CD4-positive, alpha-beta T cell treated with Interleukin-4 for 1 hour (primary cell): Measurements from ENCODE around the gene MTA1.

Experiments used
- DNase-seq, 2 donors: peaks; one replicate each; pipeline ENCODE4 v3.0.0-alpha.2; 2020 to 2022

MTA1 gene

GRCh38 chr14:105387530-105387922 is 32.1 kb upstream of the MTA1 start:
- DNase-seq, result no peak

DNA sequence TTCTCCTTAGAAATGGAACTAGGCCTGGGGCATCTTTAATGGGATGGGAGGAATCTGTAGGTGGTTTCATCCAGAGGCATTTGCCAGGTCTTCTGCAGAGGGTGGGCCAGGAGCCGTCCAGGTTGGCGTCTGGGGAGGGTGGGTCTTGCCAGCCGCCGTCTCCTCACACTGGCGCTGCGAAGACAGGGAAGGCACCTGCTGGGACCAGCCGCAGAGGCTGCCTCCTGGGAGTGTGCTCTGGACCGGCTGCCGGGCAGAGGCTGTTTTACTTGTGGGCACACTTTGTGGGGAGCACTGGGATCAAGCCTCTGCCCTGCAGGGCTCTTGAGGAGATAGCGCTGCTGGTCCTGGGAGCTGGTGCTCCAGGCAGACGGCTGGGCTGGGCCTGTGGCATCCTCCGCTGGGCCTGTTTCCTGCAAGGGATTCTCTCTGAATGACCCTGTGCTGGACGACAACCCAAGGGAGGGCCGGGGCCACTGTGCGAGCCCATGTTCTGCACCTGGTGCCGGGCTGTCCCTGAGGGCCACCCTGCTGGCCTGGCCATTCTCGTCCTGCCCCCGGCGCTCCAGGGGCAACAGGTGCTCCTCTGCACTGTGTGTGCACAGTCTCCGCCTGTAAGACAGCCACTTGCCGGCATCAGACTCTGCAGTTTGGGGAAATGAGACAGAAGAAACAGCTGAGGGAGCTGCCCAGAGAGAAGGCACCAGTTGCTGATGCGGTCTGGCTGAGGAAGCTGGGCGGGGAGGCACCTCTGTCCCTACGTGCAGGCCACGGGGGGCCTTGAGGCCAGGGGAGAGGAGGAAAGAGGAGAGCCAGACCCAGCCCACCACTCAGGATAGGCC is 31.3 kb upstream of the MTA1 start:
- DNase-seq, result peak in 1 of 2 donors; percentile 32

- no peak for DNase-seq
Observed at GRCh38 chr14:105388976-105389375, 30.7 kb upstream of the MTA1 start.

DNA sequence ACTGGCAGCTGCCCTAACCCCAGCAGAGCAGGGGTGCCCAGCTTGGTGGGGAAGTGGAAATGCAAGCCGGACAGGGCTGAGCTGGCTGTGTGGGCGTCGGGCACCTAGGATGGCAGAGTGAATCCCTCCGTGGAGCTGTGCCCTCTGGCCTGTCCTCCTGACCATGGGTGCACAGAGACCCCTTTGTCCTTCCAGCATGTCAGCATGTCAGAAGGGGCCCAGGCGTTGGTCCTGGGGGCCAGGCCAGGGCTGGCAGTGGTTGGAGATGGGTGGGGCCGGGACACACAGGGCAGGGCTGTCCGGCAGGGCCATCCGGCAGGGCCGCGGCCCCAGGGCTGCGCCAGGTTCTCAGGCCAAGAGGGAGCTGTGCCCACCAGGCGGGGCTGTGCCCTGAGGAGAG is 30.1 kb upstream of the MTA1 start:
- DNase-seq, result no peak

DNA sequence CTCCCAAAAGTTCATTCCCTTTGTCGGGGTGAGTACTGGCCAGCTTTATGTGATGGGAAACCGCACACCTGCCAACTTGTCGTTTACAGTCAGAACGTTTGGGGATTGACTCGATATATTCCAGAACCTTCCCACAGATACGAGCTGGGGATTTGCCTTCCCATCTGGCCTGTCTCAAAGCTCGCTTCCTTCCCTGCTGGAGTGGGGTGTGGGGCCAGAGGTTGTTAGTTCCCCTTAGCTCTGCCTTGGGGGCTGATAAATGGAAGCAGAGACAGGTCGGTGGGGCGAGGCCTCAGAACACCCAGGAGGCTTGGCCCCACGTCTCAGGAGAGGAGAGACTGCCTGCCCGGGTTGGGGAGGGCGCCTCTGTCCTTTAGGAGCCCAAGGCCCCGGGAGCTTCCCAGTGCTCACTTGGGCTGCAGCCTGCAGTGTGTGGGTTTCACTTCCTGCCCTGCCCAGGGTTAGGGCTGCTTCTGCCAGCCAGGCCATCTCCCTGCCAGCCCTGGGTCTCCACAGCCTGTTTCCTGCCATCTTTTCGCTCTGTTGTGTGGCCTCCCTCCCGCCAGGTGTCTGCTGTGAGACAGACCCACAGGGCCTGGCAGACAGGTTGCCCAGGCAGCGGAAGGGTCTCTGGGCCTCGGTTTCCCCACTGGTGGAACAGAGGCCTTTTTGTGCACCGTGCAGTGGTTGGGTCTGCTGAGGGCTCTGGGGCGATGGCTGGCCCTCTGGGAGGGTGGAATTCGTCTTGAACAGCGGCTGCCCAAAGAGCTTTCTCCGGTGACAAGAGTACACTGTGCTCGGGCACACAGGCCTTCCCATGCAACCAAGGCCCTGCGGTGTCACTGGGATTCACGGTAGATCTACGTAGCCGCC is 29.4 kb upstream of the MTA1 start:
- DNase-seq, result peak in 1 of 2 donors; percentile 21

GRCh38 chr14:105390849-105391500 is 28.7 kb upstream of the MTA1 start:
- no peak for DNase-seq

- DNase-seq, result no peak
Observed at GRCh38 chr14:105391541-105391940, 28.1 kb upstream of the MTA1 start.

DNA sequence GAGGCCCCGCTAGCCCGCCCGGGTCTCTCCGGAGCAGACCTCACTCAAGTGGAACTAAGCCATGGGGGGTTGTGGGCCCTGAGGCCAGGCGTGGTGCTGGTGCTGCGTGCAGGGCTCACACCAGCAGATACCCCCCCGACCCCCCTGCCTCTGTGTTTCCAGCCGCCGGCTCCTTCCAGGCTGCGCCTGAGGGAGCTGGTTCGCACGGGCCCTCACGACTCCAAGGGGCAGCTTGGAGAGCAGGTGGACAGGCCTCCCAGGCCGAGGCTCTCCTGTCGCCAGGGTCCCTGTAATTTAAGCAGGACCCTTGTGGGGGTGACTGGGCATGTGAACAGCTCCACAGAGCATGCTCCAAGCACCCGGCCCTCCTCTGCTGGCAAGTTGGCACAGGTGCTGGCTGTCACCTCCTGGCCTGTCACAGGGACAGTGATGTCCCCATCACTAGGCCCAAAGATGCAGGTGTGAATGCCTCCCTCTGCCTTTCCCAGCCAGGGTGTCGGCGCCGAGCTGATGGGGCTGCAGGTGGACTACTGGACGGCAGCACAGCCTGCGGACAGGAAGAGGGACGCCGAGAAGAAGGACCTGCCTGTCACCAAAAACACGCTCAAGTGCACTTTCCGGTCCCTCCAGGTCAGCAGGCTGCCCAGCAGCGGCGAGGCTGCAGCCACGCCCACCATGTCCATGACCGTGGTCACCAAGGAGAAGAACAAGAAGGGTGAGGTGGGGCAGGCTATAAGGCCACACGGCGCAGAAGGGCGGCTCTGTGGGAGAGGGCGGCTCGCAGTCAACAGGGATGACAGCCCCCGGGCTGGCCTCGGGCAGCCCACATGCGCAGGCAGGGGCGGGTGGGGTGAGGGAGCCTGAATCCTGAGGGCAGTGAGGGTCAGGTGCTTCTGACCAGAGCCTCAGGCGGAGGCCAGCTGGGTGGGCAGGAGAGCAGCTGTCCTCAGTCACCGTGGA is 27.2 kb upstream of the MTA1 start:
- DNase-seq, result no peak

- DNase-seq, result no peak
Observed at GRCh38 chr14:105393151-105393550, 26.5 kb upstream of the MTA1 start.

DNA sequence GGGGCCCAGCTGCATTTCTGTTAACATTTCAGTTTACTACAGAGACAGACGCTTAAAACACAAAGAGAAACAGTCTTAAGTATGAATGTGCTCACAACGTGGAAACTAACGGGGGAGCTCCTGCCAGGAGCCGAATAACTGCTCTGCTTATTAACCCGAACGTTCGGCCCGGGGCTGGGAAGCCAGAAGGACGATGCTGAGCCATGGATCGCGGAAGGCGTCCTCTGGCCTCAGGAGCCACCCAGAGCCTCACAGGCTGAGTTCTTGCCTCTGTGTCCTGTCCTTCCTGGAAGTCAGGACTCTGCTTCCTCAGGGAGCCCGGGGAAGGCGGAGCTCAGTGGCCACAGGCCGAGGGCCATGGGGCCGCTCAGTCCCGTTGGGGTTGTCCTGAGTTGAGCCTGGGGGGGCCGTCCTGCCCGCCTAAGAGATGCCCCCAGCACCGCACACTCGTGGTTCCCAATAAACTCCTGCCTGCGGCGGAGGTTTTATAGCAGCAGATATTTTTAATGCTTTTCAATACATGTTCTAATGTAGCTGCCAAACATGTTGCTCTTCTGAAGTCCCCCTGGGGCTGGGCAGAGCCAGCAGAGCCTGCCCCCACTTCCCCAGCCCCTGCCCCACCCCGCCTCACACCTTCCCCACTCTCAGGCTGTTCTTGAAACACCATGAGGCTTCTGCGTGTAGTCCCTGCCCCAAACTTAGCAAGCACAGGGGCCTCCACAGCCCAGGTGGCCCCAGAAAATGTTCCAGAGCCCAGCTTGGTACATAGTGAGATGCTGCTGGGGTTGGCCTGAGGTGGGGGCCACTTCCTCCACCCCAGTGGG is 24.7 kb upstream of the MTA1 start:
- no peak for DNase-seq

GRCh38 chr14:105395538-105395854 is 24.1 kb upstream of the MTA1 start:
- DNase-seq, result no peak

- no peak for DNase-seq
Observed at GRCh38 chr14:105397350-105397931, 22.2 kb upstream of the MTA1 start.

DNA sequence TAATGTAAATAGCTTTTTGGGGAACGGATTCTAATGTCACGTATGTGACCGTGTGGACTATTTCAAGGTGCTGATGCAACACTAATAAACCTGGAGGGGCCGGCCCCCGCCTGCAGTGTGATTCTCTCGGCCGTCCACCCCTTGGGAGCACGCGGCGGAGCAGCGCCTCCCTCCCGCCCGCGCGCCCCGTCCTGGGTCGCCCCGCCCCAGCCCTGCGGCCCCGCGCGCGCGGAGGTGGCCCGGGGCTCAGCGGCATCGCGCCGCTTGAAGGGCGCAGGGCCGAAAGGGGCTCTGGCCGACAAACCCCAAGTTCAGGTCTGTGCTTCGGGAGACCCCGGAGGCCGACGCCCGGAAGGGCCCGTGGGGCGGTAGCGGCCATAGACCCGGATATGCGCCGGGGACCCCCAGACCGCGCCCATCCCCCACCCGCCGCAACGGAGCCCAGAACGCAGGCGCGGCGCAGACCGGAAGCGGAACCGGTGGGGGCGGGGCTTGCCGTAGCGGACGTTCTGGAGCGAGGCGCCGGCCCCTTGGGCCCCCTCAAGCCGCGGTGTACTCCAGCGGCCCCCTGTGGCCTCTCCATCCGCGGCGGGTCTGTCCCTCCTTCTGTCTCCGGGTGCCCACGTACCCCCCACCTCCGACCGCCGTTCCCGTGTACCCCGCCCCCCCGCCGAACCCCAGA is 21.4 kb upstream of the MTA1 start, which contains the start of gene TEX22:
TSS of gene TEX22 (plus strand) at position 495 of the 682 bp plus-strand sequence. CDS start 803 bp downstream, outside the sequence.
- DNase-seq, result peak; percentile 87

GRCh38 chr14:105398726-105399465 is 20.7 kb upstream of the MTA1 start:
- DNase-seq, result no peak

DNA sequence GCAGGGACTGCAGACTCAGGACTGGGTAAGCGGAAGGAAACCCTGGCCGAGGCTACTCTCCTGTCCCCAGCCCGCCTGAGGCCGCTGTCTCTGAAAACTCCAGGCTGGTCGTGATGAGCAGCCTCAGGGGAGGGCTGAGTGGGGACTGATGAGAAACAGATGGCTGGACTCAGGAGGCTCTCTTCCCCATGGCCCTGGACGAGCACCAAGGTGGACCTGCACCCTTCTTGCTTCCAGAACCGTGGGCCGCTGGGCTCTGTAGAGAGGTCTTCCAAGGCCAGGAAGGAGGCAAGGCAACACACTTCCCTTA is 20.2 kb upstream of the MTA1 start:
- no peak for DNase-seq

- no peak for DNase-seq
Observed at GRCh38 chr14:105400016-105400415, 19.6 kb upstream of the MTA1 start.

DNA sequence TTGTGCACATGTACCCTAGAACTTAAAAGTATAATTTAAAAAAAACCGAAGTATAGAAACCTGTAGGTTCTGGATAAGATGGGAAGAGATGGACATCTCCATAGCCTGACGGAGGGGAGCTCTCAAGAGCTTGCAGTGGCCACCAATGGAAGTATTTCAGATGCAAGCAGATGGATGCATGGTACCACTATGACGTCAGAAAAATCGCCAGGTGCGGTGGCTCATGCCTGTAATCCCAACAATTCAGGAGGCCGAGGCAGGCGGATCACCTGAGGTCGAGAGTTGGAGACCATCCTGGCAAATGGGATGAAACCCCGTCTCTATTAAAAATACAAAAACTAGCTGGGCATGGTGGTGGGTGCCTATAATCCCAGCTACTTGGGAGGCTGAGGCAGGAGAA is 17.9 kb upstream of the MTA1 start:
- DNase-seq, result no peak

DNA sequence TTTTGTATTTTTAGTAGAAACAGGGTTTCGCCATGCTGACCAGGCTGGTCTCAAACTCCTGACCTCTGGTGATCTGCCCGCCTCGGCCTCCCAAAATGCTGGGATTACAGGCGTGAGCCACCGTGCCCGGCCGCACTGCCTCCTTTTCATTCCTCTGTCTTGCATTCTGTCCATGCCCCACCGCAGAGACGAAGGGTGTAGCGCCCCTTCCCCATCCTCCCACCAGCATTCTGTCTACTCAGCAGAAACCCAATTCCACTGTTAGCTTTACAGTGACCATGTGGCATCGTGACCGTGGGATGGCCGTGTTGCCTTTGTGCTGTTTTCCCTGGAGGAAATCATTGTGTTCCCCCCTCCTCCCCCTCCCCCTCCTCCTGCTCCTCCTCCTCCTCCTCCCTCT is 11.0 kb upstream of the MTA1 start:
- DNase-seq, result no peak

- no peak for DNase-seq
Observed at GRCh38 chr14:105409364-105409763, 10.3 kb upstream of the MTA1 start.

DNA sequence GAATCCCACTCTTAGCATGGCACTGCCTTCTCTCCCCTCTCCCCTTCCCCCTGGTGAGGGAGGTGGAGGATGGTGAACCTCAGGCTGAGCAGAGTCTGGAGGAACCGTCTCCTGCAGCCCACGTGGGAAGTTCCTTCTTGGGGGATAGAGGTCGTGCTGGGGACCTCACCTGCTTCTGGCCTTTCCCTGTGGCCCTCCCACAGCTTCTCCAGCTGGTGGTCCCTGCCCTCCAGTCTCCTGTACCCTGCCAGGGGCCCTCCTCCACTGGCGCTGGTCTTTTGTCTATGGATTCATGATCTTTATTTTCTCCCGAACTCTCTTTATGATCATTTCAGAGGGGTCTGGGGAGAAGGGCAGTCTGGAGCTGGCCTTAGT is 9.0 kb upstream of the MTA1 start:
- no peak for DNase-seq
